PFSK-1 (cell line): ENCODE results near the gene AGAP9. TPM values are rescaled to one million over a fixed set of nuclear protein-coding genes. Genes with fewer than 3 reads are reported as not detected.
"Not testable (repeated sequence)": the region's sequence is repeated elsewhere in the genome, so short reads cannot be mapped to it uniquely, and the experiment has no call there.

ENCODE experiments used
- FOXP2 ChIP-seq: optimal IDR thresholded peaks from 2 replicates; pipeline ENCODE3; 2011; ENCODE audit warnings: borderline replicate concordance, control low read depth, inconsistent platforms; ENCODE audit not compliant: insufficient read depth; ENCODE audit errors: extremely low read length, extremely low read depth
- POLR2AphosphoS5 ChIP-seq: IDR thresholded peaks from 2 replicates; pipeline ENCODE4 v1.6.1; 2012; ENCODE audit warnings: low read depth, mild to moderate bottlenecking, control low read depth, low read length, moderate library complexity
- SIN3A ChIP-seq: IDR thresholded peaks from 2 replicates; pipeline ENCODE4 v1.6.1; 2012; ENCODE audit warnings: mild to moderate bottlenecking, low read length, moderate library complexity, borderline replicate concordance; ENCODE audit not compliant: insufficient read depth
- TAF1 ChIP-seq: IDR thresholded peaks from 2 replicates; pipeline ENCODE4 v1.6.1; 2012; ENCODE audit warnings: low read length, control low read depth, borderline replicate concordance; ENCODE audit not compliant: insufficient read depth
- polyA plus RNA-seq: library from polyadenylated mRNA; unstranded; fragments of >200 nt; gene quantifications from one replicate; pipeline ENCODE4 v1.2.1, GENCODE V29; 2012; ENCODE audit warnings: low read depth, missing spikeins; ENCODE audit not compliant: insufficient read length
- TF ChIP-seq, protein P1 (sequence below), 2 experiments: IDR thresholded peaks; 2 replicates each; pipeline versions ENCODE4 v1.6.1 to v1.8.0; 2011 to 2012; ENCODE audit warnings: low read depth in 2 of 2, low read length in 2 of 2, control low read depth in 1 of 2, inconsistent platforms in 1 of 2, mild to moderate bottlenecking in 1 of 2, moderate library complexity in 1 of 2; ENCODE audit not compliant: insufficient read depth in 1 of 2

The AGAP9 gene
- 6.3 TPM for polyA plus RNA-seq

DNA sequence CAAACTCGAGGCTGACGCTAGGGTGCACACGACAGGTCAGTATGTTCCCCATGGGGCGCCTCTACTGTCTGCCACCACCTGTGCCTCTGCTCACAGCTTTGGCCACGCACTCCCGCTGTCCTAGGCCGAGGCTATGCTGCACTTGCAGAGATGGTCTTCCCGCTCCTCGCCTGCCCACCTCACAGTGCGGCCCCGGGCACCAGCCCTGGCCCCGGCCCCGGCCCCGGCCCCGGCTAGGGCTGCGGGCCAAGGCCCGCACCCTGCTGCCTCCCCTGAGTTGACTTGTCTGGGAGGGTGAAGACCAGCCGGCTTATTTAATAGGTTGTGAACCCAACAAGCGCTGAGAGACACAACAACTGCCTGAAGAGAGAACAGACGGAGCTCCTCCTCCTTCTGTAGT is at the start of gene AGAP9:
Gene AGAP9 (minus strand): TSS at position 164 of the 400 bp plus-strand sequence. CDS start 112 bp downstream, at position 52.
- TF ChIP-seq TAF1, POLR2AphosphoS5, SIN3A: not testable (repeated sequence)

DNA sequence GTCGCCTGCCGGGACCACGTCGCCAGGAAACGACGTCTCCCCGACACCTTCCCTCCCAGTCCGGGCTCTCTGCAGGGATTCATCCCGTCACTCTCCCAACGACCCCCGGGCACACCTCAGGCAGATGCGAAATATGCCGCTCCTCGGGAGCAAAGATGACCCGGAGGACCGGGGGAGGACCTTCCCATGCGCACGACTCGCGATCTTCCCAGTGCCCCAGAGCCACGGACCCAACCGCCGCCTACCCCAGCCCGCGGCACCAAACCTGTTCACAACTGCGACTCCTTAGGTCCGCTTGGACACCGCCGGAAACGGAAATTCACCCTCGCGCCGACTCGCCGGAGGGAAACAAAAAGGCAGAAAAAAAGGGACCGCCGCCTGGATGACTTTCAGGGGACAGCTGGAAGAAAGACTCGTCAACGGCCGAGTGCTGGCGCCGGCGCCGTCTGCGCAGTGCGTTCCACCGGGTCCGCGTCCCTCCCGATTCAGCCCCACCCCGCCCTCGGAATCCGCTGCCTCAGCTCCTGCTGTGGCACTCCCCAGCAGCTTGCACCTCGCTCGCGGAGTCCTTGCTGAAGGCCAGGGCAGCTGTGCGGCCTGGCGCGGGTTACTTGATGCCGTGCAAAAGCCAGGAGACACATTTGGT is 29.9 kb upstream of the AGAP9 start:
- TF ChIP-seq, protein P1, sequence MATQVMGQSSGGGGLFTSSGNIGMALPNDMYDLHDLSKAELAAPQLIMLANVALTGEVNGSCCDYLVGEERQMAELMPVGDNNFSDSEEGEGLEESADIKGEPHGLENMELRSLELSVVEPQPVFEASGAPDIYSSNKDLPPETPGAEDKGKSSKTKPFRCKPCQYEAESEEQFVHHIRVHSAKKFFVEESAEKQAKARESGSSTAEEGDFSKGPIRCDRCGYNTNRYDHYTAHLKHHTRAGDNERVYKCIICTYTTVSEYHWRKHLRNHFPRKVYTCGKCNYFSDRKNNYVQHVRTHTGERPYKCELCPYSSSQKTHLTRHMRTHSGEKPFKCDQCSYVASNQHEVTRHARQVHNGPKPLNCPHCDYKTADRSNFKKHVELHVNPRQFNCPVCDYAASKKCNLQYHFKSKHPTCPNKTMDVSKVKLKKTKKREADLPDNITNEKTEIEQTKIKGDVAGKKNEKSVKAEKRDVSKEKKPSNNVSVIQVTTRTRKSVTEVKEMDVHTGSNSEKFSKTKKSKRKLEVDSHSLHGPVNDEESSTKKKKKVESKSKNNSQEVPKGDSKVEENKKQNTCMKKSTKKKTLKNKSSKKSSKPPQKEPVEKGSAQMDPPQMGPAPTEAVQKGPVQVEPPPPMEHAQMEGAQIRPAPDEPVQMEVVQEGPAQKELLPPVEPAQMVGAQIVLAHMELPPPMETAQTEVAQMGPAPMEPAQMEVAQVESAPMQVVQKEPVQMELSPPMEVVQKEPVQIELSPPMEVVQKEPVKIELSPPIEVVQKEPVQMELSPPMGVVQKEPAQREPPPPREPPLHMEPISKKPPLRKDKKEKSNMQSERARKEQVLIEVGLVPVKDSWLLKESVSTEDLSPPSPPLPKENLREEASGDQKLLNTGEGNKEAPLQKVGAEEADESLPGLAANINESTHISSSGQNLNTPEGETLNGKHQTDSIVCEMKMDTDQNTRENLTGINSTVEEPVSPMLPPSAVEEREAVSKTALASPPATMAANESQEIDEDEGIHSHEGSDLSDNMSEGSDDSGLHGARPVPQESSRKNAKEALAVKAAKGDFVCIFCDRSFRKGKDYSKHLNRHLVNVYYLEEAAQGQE (IDR thresholded peaks at IDR 0.05; ENCODE audit: insufficient read depth in 1 of 2, low read depth in 2 of 2, low read length in 2 of 2), result 0 out of 4 replicates have a peak, but pooled peaks of 1 of the 2 experiments have one; percentile 17
- TF ChIP-seq TAF1, result peak; percentile 79; the same call in 1 of the 2 replicates
- TF ChIP-seq POLR2AphosphoS5, result peak; percentile 76; the same call in 1 of the 2 replicates

DNA sequence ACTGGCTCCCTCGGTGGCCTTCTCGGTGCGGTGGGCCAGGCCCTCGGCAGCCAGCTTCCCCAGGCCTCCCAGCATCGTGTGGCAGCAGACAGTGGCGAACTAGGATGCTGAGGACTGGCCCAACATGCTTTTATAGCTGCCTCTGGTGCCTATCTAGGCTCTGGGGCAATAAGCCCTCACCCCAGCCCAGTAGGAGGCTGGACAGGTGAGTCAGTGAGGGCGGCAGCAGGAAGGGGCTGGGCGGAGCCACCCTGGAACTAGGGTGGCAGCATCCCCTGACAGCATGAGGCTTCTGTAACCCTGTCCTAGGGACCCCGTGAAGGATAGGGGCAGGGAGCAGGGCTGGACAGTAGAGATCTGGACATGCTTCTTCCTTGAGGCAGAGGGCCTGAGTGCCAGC is 31.8 kb downstream of the AGAP9 start, which contains the start of gene FAM25G:
Gene FAM25G (minus strand): TSS at position 101 of the 400 bp plus-strand sequence. CDS start 26 bp downstream, at position 75.
- not testable (repeated sequence) for TF ChIP-seq SIN3A, FOXP2, POLR2AphosphoS5

DNA sequence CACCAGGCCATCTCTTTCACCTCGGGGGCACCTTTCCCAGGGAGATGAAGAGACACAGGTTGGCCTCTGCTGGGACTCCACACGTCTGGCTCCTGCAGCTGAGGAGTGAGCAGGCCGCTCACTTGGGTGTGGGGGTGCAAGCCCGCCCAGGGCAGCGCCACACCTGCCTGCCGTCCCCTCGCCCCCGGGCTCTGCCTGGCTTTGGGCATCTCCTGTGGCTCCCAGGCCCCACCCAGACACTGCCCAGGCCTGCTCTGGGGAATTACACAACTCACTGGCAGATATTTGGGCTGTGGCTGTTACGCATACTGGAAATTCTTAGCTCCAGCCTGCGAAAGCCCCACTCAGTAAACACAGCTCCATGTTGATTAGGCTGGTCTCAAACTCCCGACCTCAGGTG is 39.5 kb downstream of the AGAP9 start, which contains the start of gene ANXA8:
Gene ANXA8 (minus strand): TSS at position 193 of the 400 bp plus-strand sequence. CDS start 182 bp downstream, at position 11.
- TF ChIP-seq TAF1, POLR2AphosphoS5, SIN3A: not testable (repeated sequence)

DNA sequence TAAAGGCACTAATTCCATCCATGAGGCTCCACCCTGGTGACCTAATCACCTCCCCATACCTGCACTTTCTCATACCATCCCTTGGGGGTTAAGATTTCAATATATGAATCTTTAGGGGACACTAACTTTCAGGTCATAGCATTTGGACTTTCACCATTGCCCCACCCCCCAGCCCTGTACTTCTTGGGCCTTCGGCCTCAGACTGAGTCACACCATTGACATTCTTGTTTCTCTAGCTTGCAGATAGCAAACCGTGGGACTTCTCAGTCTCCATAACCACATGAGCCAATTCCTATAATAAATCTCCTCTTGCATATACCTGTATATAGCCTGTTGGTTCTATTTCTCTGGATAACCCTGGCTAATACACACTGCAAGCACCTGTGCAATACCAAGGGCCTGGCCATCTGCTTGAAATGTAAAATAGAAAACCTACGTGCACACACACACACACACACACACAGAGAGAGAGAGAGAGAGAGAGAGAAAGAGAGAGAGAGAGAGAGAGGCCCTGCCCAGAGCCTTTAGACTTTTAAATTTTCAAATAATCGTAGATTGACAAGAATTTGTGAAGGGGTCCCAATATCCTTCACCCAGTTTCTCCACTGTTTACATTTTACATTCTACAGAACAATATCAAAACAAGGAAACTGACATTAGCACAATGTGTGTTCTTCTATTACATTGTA is 64.8 kb downstream of the AGAP9 start:
- TF ChIP-seq, protein P1 (IDR thresholded peaks at IDR 0.05; ENCODE audit: insufficient read depth in 1 of 2, low read depth in 2 of 2, low read length in 2 of 2), result no peak
- no peak for TF ChIP-seq TAF1
- no peak for TF ChIP-seq FOXP2
- no peak for TF ChIP-seq SIN3A
- no peak for TF ChIP-seq POLR2AphosphoS5

DNA sequence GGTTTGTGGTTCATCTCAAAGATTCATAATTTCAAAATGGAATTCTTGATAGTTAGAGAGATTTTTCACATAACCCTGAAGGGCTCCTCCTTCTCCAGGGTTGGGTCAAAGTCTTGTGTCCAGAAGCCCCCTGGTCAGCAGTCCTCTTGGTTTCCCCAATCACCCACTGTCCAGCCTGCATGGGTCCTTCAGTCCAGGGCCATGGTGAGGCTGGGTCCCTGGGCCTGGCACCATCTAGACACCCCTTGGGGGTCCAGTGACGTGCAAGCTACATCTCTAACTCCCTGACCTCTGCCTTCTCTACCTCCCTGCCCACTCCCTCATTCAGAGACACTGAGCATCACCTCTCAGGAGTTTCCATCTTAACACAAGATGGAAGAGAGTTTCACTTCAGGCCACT is 65.6 kb downstream of the AGAP9 start:
- TF ChIP-seq POLR2AphosphoS5, result no peak
- no peak for TF ChIP-seq SIN3A
- TF ChIP-seq TAF1, result no peak
- TF ChIP-seq FOXP2, result no peak
- TF ChIP-seq, protein P1 (IDR thresholded peaks at IDR 0.05; ENCODE audit: insufficient read depth in 1 of 2, low read depth in 2 of 2, low read length in 2 of 2), result no peak
